ENCODE measurements around the gene GPR141.

Gene GPR141

GRCh38 chr7:37786741-37787569 lies 103.4 kb downstream of the GPR141 start:
- no peak for DNase-seq
